ENCODE data around the gene CERK.

GRCh38 chr22:46638601-46639431, 99.2 kb downstream of the CERK start:
- TF ChIP-seq CTCF (IDR thresholded peaks at IDR 0.05), result no peak
- no peak for TF ChIP-seq POLR2A (IDR thresholded peaks at IDR 0.05)
